IgD-negative memory B cell (primary cell): Measurements from ENCODE around the gene CCSER1. TPM values are rescaled to one million over a fixed set of nuclear protein-coding genes. Genes with fewer than 3 reads are reported as not detected.
"Not testable (repeated sequence)": the region's sequence is repeated elsewhere in the genome, so short reads cannot be mapped to it uniquely, and the experiment has no call there.

Source experiments
- H3K27ac Mint-ChIP-seq, 3 donors: one replicate each; pipeline ENCODE4 v1.8.0; 2020 to 2022; ENCODE audit warnings: mild to moderate bottlenecking in 3 of 3, mixed read lengths in 3 of 3, moderate library complexity in 1 of 3
- H3K27me3 Mint-ChIP-seq: one replicate; pipeline ENCODE4 v1.8.0; 2021; ENCODE audit warnings: mixed read lengths
- H3K36me3 Mint-ChIP-seq: one replicate; pipeline ENCODE4 v1.8.0; 2020; ENCODE audit warnings: mild to moderate bottlenecking, mixed read lengths
- H3K4me1 Mint-ChIP-seq, 3 donors: one replicate each; pipeline ENCODE4 v1.8.0; 2020 to 2022; ENCODE audit warnings: mixed read lengths in 3 of 3, mild to moderate bottlenecking in 1 of 3
- H3K4me3 Mint-ChIP-seq, 4 donors: one replicate each; pipeline ENCODE4 v1.8.0; 2020 to 2022; ENCODE audit warnings: mild to moderate bottlenecking in 4 of 4, mixed read lengths in 4 of 4, moderate library complexity in 3 of 4
- H3K9me3 Mint-ChIP-seq, 3 donors: one replicate each; pipeline ENCODE4 v1.8.0; 2020 to 2021; ENCODE audit warnings: mixed read lengths in 3 of 3, mild to moderate bottlenecking in 1 of 3
- polyA plus RNA-seq: library from polyadenylated mRNA; unstranded; fragments of 300-500 nt; fragmentation: Illumina TruSeq; gene quantifications from one replicate; pipeline ENCODE4 v1.2.3, GENCODE V29; 2021

Gene CCSER1
- polyA plus RNA-seq, 1 donor from 2014 or later = 4.7 TPM

DNA sequence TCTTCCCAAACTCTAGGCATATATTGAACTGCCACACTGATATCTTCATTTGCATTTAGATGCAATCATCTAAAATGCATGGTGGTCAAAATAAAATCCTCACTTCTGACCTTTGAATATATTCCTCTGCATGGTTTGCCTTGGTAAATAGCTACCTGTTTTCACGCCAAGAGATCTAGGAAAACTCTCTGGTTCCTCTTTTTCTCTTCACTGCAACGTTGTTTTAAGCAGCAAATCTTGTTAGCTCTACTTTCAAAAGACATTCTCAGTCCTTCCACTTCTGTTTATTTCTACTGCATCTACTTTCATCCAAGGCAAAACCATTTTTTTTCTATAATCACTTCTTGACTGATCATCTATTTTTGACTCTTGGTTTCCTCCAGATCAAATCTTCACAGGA lies 1174.9 kb downstream of the CCSER1 start:
- no peak overlapping the region for H3K27ac Mint-ChIP-seq
- H3K4me3 Mint-ChIP-seq = no peak overlapping the region
- H3K4me1 Mint-ChIP-seq = peaks cover 0 to 1% (median 0%) of the 10 kb centered on the region in 3 donors
- H3K27me3 Mint-ChIP-seq = no peaks in the 10 kb centered on the region
- H3K9me3 Mint-ChIP-seq = peaks cover 0 to 6% (median 1%) of the 10 kb centered on the region in 3 donors
- H3K36me3 Mint-ChIP-seq = no peaks in the 10 kb centered on the region

GRCh38 chr4:91304292-91304691 lies 1177.1 kb downstream of the CCSER1 start:
- Mint-ChIP-seq H3K27ac (no peak overlapping the region), H3K36me3 (no peaks in the 10 kb centered on the region), H3K9me3 (peaks cover 0 to 4% (median 3%) of the 10 kb centered on the region in 3 donors), H3K27me3 (no peaks in the 10 kb centered on the region), H3K4me1 (peaks cover 0 to 1% (median 0%) of the 10 kb centered on the region in 3 donors), H3K4me3 (no peak overlapping the region)

GRCh38 chr4:91317434-91317833 lies 1190.2 kb downstream of the CCSER1 start:
- Mint-ChIP-seq H3K9me3 (peaks cover 0 to 4% (median 0%) of the 10 kb centered on the region in 3 donors), H3K4me3 (no peak overlapping the region), H3K4me1 (no peaks in the 10 kb centered on the region), H3K36me3 (no peaks in the 10 kb centered on the region), H3K27me3 (no peaks in the 10 kb centered on the region), H3K27ac (no peak overlapping the region)

DNA sequence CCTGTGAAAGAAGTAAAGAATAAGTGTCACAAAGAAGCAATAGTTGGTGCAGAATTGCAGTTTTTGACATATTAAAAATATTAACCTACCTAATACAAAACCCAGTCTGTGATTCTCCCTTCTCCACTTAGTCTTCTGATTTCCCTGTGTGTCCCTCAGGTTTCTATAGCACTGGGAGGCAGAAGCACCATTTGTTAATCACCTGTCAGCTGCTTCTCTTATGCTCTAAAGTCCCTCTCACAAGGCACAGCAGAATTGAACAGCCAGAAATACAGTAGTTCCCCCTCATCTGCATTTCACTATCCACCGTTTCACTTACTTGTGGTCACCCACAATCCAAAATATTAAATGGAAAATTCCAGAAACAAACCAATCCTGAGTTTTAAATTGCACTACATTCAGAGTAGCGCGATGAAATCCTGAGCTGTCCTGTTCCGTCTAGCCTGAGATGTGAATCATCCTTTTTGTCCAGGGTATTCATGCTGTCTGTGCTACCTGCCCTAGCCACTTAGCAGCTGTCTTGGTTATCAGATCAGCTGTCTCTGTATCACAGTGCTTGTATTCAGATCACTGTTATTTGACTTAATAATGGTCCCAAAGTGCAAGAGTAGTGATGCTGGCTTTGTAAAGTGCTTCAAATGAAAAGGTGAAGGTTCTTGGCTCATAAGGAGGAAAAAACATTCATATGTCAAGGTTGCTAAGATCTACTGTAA lies 1192.5 kb downstream of the CCSER1 start:
- peaks cover 1% of the 10 kb centered on the region for H3K36me3 Mint-ChIP-seq
- no peak overlapping the region for H3K27ac Mint-ChIP-seq
- H3K9me3 Mint-ChIP-seq = peaks cover 0 to 9% (median 4%) of the 10 kb centered on the region in 3 donors
- no peaks in the 10 kb centered on the region for H3K27me3 Mint-ChIP-seq
- no peaks in the 10 kb centered on the region for H3K4me1 Mint-ChIP-seq
- H3K4me3 Mint-ChIP-seq = no peak overlapping the region

- H3K27ac Mint-ChIP-seq = no peak overlapping the region
- H3K36me3 Mint-ChIP-seq = peaks cover 1% of the 10 kb centered on the region
- no peaks in the 10 kb centered on the region for H3K27me3 Mint-ChIP-seq
- no peaks in the 10 kb centered on the region for H3K4me1 Mint-ChIP-seq
- peaks cover 6 to 30% (median 8%) of the 10 kb centered on the region in 3 donors for H3K9me3 Mint-ChIP-seq
- H3K4me3 Mint-ChIP-seq = no peak overlapping the region
These were observed 1195.8 kb downstream of the CCSER1 start for GRCh38 chr4:91322961-91323360.

DNA sequence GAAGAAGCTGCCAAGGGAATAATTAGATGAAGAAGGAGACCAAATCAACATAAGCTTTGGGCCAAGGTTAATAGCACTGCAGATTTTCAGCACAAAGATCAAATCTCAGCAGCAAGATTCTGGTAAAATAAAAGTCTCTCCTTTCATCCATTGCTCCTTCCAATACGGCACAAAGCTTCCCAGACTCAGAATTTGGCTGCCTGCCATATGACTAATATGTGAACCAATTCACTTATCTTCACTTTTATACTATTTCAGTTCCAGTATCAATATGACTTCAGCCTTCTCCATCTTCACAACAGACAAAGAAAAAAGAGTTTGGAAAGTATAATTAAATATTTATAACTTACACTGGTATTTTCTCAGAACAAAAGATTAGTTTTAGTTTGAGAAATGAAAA lies 1198.3 kb downstream of the CCSER1 start:
- Mint-ChIP-seq H3K27ac (no peak overlapping the region), H3K4me1 (no peaks in the 10 kb centered on the region), H3K36me3 (peaks cover 1% of the 10 kb centered on the region), H3K4me3 (no peak overlapping the region), H3K27me3 (no peaks in the 10 kb centered on the region), H3K9me3 (peaks cover 7 to 35% (median 9%) of the 10 kb centered on the region in 3 donors)

DNA sequence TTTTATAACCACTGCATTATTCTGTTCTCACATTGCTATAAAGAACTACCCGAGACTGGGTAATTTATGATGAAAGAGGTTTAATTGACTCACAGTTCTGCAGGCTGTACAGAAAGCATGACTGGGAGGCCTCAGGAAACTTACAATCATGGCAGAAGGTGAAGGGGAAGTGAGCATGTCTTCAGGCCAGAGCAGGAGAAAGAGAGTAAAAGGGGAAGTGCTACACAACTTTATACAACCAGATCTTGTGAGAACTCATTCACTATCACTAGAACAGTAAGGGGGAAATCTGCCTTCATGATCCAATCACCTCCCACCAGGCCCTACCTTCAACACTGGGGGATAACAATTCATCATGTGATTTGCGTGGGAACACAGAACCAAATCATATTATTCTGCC lies 1199.0 kb downstream of the CCSER1 start:
- not testable (repeated sequence) for H3K27ac Mint-ChIP-seq, H3K27me3 Mint-ChIP-seq, H3K4me1 Mint-ChIP-seq, H3K36me3 Mint-ChIP-seq
- H3K9me3 Mint-ChIP-seq = peaks cover 7 to 35% (median 9%) of the 10 kb centered on the region in 3 donors
- peak overlapping the region in 1 of 4 donors; percentile 6 for H3K4me3 Mint-ChIP-seq

- no peaks in the 10 kb centered on the region for H3K27me3 Mint-ChIP-seq
- H3K36me3 Mint-ChIP-seq = peaks cover 2% of the 10 kb centered on the region
- H3K4me3 Mint-ChIP-seq = no peak overlapping the region
- H3K9me3 Mint-ChIP-seq = peaks cover 3 to 21% (median 9%) of the 10 kb centered on the region in 3 donors
- no peaks in the 10 kb centered on the region for H3K4me1 Mint-ChIP-seq
- H3K27ac Mint-ChIP-seq = no peak overlapping the region
These were observed 1203.5 kb downstream of the CCSER1 start for GRCh38 chr4:91330555-91331137.

DNA sequence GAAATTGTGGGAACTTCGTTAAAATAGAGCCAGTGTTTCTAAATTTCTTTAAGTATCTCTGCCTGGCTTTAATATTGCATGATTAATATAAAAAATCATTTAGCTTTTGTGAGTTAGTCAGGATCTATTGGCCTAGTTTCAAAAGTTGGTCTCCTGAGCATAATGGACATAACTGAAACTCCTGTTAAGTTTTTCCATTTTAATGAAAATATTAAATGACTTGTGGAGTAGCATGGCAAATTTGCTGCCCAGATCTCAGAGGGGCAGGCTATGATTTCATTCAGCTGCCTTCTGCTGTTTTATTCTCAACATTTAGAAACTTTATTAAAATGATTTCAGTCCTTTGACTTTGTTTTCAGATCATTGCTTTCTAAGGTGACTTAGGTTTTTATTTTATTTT lies 1213.6 kb downstream of the CCSER1 start:
- Mint-ChIP-seq H3K27ac (no peak overlapping the region), H3K9me3 (no peaks in the 10 kb centered on the region)

DNA sequence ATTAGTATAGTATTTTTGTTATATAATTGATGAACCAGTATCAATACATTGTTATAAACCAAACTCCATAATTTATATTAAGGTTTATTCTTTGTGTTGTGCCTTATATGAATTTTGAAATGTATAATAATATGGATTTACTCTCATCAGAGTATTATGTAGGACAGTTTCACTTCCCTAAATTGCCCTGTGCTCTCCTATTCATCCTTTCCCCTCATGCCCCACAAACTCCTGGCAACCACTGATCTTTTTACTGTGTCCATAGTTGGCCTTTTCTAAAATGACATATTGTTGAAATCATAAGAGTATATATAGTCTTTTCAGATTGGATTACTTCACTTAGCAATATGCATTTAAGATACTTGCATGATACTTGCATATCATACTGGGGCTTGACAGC lies 1218.4 kb downstream of the CCSER1 start:
- Mint-ChIP-seq H3K4me3 (no peak overlapping the region), H3K4me1 (no peaks in the 10 kb centered on the region), H3K27me3 (no peaks in the 10 kb centered on the region), H3K36me3 (no peaks in the 10 kb centered on the region), H3K9me3 (peaks cover 0 to 4% (median 4%) of the 10 kb centered on the region in 3 donors), H3K27ac (no peak overlapping the region)

More for the DNA sequence above, 1213.6 kb downstream of the CCSER1 start:
- Mint-ChIP-seq H3K4me3 (no peak overlapping the region), H3K27me3 (no peaks in the 10 kb centered on the region), H3K36me3 (no peaks in the 10 kb centered on the region), H3K4me1 (no peaks in the 10 kb centered on the region)

- H3K4me1 Mint-ChIP-seq, H3K9me3 Mint-ChIP-seq, H3K4me3 Mint-ChIP-seq: not testable (repeated sequence)
These were observed 1229.3 kb downstream of the CCSER1 start for GRCh38 chr4:91356496-91356895.

DNA sequence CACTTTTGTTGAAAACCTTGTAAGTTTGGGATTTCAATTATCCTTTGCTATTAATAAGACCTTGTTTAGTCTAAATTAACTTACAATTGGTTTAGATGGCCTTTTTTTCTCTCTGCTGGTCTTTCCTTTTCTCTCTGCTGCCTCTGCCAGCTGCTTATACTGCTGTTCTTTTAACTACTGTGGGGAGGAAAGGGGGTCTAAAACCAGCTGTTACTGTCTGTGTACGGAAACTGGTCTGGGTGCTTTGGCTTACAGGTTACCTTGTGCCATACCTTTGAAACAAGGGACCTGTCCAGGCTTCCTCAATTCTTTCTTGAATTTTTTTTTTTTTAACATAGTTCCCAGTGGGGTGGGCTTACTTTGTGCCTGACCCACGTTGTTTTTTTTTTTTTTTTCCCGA lies 1230.8 kb downstream of the CCSER1 start:
- not testable (repeated sequence) for H3K4me3 Mint-ChIP-seq, H3K9me3 Mint-ChIP-seq, H3K4me1 Mint-ChIP-seq, H3K27ac Mint-ChIP-seq, H3K36me3 Mint-ChIP-seq, H3K27me3 Mint-ChIP-seq

More at GRCh38 chr4:91356496-91356895, 1229.3 kb downstream of the CCSER1 start:
- H3K27ac Mint-ChIP-seq, H3K36me3 Mint-ChIP-seq, H3K27me3 Mint-ChIP-seq: not testable (repeated sequence)

GRCh38 chr4:91358621-91359020 lies 1231.4 kb downstream of the CCSER1 start:
- not testable (repeated sequence) for H3K36me3 Mint-ChIP-seq, H3K9me3 Mint-ChIP-seq, H3K4me3 Mint-ChIP-seq, H3K27me3 Mint-ChIP-seq, H3K4me1 Mint-ChIP-seq, H3K27ac Mint-ChIP-seq

- Mint-ChIP-seq H3K9me3 (no peaks in the 10 kb centered on the region), H3K4me1 (no peaks in the 10 kb centered on the region), H3K27me3 (no peaks in the 10 kb centered on the region), H3K36me3 (no peaks in the 10 kb centered on the region), H3K4me3 (no peak overlapping the region), H3K27ac (no peak overlapping the region)
These were observed 1232.1 kb downstream of the CCSER1 start for GRCh38 chr4:91359041-91360031.

DNA sequence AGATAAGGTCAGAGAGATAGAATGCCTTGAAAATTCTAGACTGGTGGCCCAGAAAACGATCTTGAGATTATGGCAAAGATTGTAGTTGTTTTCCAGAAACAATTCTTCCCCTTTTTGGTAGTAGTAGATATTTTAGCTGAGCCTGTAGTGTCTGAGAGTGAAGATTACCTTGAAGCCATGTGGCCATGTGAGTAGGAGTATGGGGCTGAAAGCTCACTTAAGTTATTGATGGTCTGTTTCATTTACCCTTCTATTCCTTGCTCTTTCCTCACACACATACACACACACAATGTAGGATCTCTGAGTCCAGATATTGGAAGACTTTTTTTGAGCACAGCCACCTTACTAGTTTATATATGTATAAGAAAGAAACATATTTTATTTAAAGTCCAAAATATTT lies 1234.9 kb downstream of the CCSER1 start:
- H3K27ac Mint-ChIP-seq = no peak overlapping the region
- no peak overlapping the region for H3K4me3 Mint-ChIP-seq
- H3K9me3 Mint-ChIP-seq = no peaks in the 10 kb centered on the region
- H3K36me3 Mint-ChIP-seq = no peaks in the 10 kb centered on the region
- H3K4me1 Mint-ChIP-seq = no peaks in the 10 kb centered on the region
- H3K27me3 Mint-ChIP-seq = no peaks in the 10 kb centered on the region
